Sigmoid colon (tissue), 7 donors: ENCODE data around the gene HSPH1. TPM values are rescaled to one million over a fixed set of nuclear protein-coding genes. Genes with fewer than 3 reads are reported as not detected.

Experiments used
- DNase-seq: peaks from one replicate; pipeline ENCODE4 v3.0.0-alpha.2; 2019
- H3K27ac ChIP-seq, 4 donors: fragments of 200-600 bp; sonication (generic); one replicate each; pipeline ENCODE4 v1.5.1; 2016 to 2019; ENCODE audit warnings: mild to moderate bottlenecking in 1 of 4
- H3K27me3 ChIP-seq, 3 donors: fragments of 200-600 bp; sonication (generic); one replicate each; pipeline ENCODE4 v1.5.1; 2019; ENCODE audit warnings: mild to moderate bottlenecking in 1 of 3
- H3K36me3 ChIP-seq, 4 donors: fragments of 200-600 bp; sonication (generic); one replicate each; pipeline ENCODE4 v1.5.1; 2016 to 2019
- H3K4me1 ChIP-seq, 4 donors: fragments of 200-600 bp; sonication (generic); one replicate each; pipeline ENCODE4 v1.5.1; 2017 to 2019
- H3K4me3 ChIP-seq, 4 donors: fragments of 200-600 bp; sonication (generic); one replicate each; pipeline ENCODE4 v1.5.1; 2017 to 2019; ENCODE audit warnings: mild to moderate bottlenecking in 2 of 4, moderate library complexity in 1 of 4
- H3K9me3 ChIP-seq, 4 donors: fragments of 200-600 bp in 3 of 4; sonication (generic) in 3 of 4; one replicate each; pipeline versions ENCODE4 v1.5.1 to v1.6.1; 2013 to 2019
- EP300 ChIP-seq, 4 donors: sonication (generic); formaldehyde crosslinking; IDR thresholded peaks; one replicate each; pipeline ENCODE4 v1.6.1; 2017; ENCODE audit warnings: antibody characterized with exemption in 4 of 4
- POLR2A ChIP-seq, 2 donors: fragments of 450-650 bp; IDR thresholded peaks; one replicate each; pipeline ENCODE4 v1.6.1; 2016; ENCODE audit warnings: antibody characterized with exemption in 2 of 2, mild to moderate bottlenecking in 2 of 2, moderate library complexity in 2 of 2
- POLR2AphosphoS5 ChIP-seq, 4 donors: sonication (generic); formaldehyde crosslinking; IDR thresholded peaks; one replicate each; pipeline ENCODE4 v1.6.1; 2017; ENCODE audit warnings: antibody characterized with exemption in 4 of 4
- WGBS, 2 donors: extraction: QIAGEN DNeasy Blood & Tissue Kit; methylation state at CpG; one replicate each; pipeline ENCODE4 v1.1.7; 2013; 5-methylcytosine and 5-hydroxymethylcytosine counted together
- intact Hi-C: fragments of 100-400 bp; cut with DNase I; formaldehyde crosslinking; loops from one replicate; pipeline ENCODE4 v1.15.1; 2023
- polyA plus RNA-seq, 3 donors: library from polyadenylated mRNA; stranded (reverse); fragments of 200-250 nt; gene quantifications; one replicate each; pipeline ENCODE4 v1.2.3, GENCODE V29; 2013
- total RNA-seq, 4 donors: library from RNA; depleted of rRNA; stranded (reverse); fragments of >200 nt; gene quantifications; one replicate each; pipeline ENCODE4 v1.1.0, GENCODE V29; 2016
- TF ChIP-seq, protein P1 (sequence below), 4 experiments: fragments of 450-650 bp in 3 of 4; fragments of 200-600 bp in 1 of 4; IDR thresholded peaks; one replicate each; pipeline ENCODE4 v1.5.1; 2016 to 2019; ENCODE audit warnings: antibody characterized with exemption in 4 of 4, mild to moderate bottlenecking in 3 of 4, moderate library complexity in 2 of 4
- donor health status: healthy with polysubstance abuse.
- donor health status: Bipolar disorder and iron deficiency.
- donor health status: healthy.

The HSPH1 gene
- total and polyA plus RNA-seq, 7 donors, result 12.0 to 41.5 (median 30.7) TPM

DNA sequence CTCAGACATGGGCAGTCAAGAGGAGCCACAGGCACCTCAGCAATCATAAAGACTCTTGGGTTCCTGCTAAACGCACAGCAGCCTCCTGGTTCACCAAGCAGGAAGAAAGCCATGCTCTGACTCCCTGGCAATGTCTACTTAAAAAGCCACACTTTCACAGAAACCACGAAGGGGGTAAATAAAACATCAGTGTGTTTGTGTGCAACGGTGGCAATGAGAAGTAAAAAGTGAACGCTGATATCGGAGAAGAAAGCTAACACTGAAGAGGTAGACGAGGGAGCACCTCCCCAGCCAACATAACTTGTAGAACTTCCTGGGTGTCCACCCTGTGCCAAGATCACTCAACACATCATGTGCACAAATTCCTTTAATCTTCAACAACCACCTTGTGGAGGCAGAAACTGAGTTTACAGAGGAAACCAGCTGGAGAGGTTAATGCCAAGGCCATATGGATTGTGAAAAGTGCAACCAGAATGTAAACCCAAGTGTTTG is 30.2 kb downstream of the HSPH1 start:
- no peaks in the 10 kb centered on the region for H3K4me1 ChIP-seq
- WGBS, 2 donors, result 53 to 73% methylated on average over 6 of the region's 6 CpGs

GRCh38 chr13:31129419-31129818 is 32.3 kb downstream of the HSPH1 start:
- no peak overlapping the region for H3K27ac ChIP-seq
- H3K27me3 ChIP-seq, result no peaks in the 10 kb centered on the region
- H3K36me3 ChIP-seq, result no peaks in the 10 kb centered on the region
- WGBS, 2 donors, result 72 to 75% methylated on average over 8 of the region's 8 CpGs
- DNase-seq, result no peak
- no peaks in the 10 kb centered on the region for H3K4me1 ChIP-seq
- no peak overlapping the region for H3K4me3 ChIP-seq
- H3K9me3 ChIP-seq, result peaks cover 0 to 4% (median 0%) of the 10 kb centered on the region in 4 donors
- TF ChIP-seq, protein P1, sequence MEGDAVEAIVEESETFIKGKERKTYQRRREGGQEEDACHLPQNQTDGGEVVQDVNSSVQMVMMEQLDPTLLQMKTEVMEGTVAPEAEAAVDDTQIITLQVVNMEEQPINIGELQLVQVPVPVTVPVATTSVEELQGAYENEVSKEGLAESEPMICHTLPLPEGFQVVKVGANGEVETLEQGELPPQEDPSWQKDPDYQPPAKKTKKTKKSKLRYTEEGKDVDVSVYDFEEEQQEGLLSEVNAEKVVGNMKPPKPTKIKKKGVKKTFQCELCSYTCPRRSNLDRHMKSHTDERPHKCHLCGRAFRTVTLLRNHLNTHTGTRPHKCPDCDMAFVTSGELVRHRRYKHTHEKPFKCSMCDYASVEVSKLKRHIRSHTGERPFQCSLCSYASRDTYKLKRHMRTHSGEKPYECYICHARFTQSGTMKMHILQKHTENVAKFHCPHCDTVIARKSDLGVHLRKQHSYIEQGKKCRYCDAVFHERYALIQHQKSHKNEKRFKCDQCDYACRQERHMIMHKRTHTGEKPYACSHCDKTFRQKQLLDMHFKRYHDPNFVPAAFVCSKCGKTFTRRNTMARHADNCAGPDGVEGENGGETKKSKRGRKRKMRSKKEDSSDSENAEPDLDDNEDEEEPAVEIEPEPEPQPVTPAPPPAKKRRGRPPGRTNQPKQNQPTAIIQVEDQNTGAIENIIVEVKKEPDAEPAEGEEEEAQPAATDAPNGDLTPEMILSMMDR (IDR thresholded peaks at IDR 0.05), result no peak
- TF ChIP-seq EP300 (IDR thresholded peaks at IDR 0.05) (no peak), POLR2A (IDR thresholded peaks at IDR 0.05) (no peak), POLR2AphosphoS5 (IDR thresholded peaks at IDR 0.05) (no peak)
- intact Hi-C loops, result no loop called here

More for the DNA sequence above, 30.2 kb downstream of the HSPH1 start:
- Histone ChIP-seq H3K27me3 (no peaks in the 10 kb centered on the region), H3K36me3 (peaks cover 0 to 13% (median 5%) of the 10 kb centered on the region in 4 donors), H3K9me3 (peaks cover 0 to 4% (median 0%) of the 10 kb centered on the region in 4 donors), H3K4me3 (no peak overlapping the region), H3K27ac (no peak overlapping the region)
- intact Hi-C loops, result no loop called here
- DNase-seq, result no peak
- TF ChIP-seq EP300 (IDR thresholded peaks at IDR 0.05) (no peak), POLR2A (IDR thresholded peaks at IDR 0.05) (no peak), POLR2AphosphoS5 (IDR thresholded peaks at IDR 0.05) (no peak)
- TF ChIP-seq, protein P1 (IDR thresholded peaks at IDR 0.05), result no peak

- Histone ChIP-seq H3K27ac (no peak overlapping the region), H3K27me3 (peaks cover 0 to 4% (median 0%) of the 10 kb centered on the region in 3 donors), H3K9me3 (peaks cover 0 to 4% (median 0%) of the 10 kb centered on the region in 4 donors), H3K36me3 (no peaks in the 10 kb centered on the region), H3K4me1 (no peaks in the 10 kb centered on the region), H3K4me3 (no peak overlapping the region)
- TF ChIP-seq, protein P1 (IDR thresholded peaks at IDR 0.05), result no peak
- TF ChIP-seq POLR2A (IDR thresholded peaks at IDR 0.05), result no peak
- TF ChIP-seq EP300 (IDR thresholded peaks at IDR 0.05), result no peak
- TF ChIP-seq POLR2AphosphoS5 (IDR thresholded peaks at IDR 0.05), result no peak
- DNase-seq, result no peak
- 46 to 81% methylated on average over 7 of the region's 7 CpGs for WGBS, 2 donors
- intact Hi-C loops, result no loop called here
Measured at GRCh38 chr13:31124204-31124603, 37.5 kb downstream of the HSPH1 start.

DNA sequence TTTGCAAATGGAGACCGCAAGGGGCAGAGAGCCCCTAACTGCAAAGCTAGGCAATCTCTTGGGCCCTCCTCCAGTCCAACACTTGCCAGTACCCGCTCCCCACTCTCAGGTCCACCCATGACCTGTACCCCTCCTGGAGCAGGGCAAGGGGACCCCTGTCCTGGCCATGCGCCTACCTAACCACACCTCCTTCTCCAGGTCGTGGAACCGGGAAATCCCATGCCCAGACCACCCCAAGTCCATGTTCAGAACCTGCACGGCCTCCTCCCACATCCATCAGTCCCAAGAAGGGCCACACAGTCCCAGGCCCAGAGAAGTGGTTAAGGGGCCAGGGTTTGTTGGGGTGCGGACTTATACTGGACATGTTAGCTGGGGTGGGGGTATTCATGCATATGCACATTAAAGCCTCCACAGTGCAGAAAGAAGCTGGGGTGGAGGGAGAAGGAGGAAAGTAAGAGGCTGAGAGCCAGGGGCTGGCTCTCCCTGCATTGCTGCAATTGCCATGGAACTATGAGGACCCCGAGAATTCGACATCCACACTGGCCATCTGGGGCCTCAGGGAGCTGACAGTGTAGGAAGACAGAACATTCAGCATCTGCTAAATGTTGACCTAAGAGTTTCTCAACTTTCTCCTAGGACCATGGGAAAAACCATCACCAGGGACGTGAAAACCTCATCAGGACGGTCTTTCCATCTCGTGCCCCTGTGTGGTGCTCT is 39.0 kb downstream of the HSPH1 start:
- peaks cover 0 to 4% (median 0%) of the 10 kb centered on the region in 4 donors for H3K9me3 ChIP-seq
- WGBS, 2 donors, result 94% methylated on average over 12 of the region's 12 CpGs
- DNase-seq, result no peak
- H3K4me1 ChIP-seq, result no peaks in the 10 kb centered on the region
- H3K4me3 ChIP-seq, result no peak overlapping the region
- intact Hi-C loops, result no loop called here
- no peak overlapping the region for H3K27ac ChIP-seq
- no peaks in the 10 kb centered on the region for H3K36me3 ChIP-seq
- TF ChIP-seq, protein P1 (IDR thresholded peaks at IDR 0.05), result no peak
- TF ChIP-seq EP300 (IDR thresholded peaks at IDR 0.05) (no peak), POLR2AphosphoS5 (IDR thresholded peaks at IDR 0.05) (no peak), POLR2A (IDR thresholded peaks at IDR 0.05) (no peak)
- peaks cover 0 to 4% (median 0%) of the 10 kb centered on the region in 3 donors for H3K27me3 ChIP-seq
